Hepatocyte (in vitro differentiated cells): ENCODE results near the gene HOXC6. TPM values are rescaled to one million over a fixed set of nuclear protein-coding genes. Genes with fewer than 3 reads are reported as not detected.

ENCODE experiments used
- DNase-seq: peaks from one replicate; pipeline ENCODE4 v3.0.0-alpha.2; 2016; ENCODE audit warnings: low spot score
- H2AFZ ChIP-seq: fragments of 200-600 bp; sonication (generic); 2 replicates; pipeline ENCODE4 v1.6.0; 2016; ENCODE audit warnings: antibody characterized with exemption, mild to moderate bottlenecking
- H3K27ac ChIP-seq: fragments of 200-600 bp; sonication (generic); 2 replicates; pipeline ENCODE4 v1.5.1; 2016; ENCODE audit warnings: mild to moderate bottlenecking
- H3K27me3 ChIP-seq: fragments of 200-600 bp; sonication (generic); 2 replicates; pipeline ENCODE4 v1.6.1; 2016
- H3K36me3 ChIP-seq: fragments of 200-600 bp; sonication (generic); replicated peaks from 2 replicates; pipeline ENCODE4 v1.5.1; 2016; ENCODE audit warnings: low read depth; ENCODE audit not compliant: insufficient read depth
- H3K4me1 ChIP-seq: fragments of 200-600 bp; sonication (generic); 2 replicates; pipeline ENCODE4 v1.5.1; 2016; ENCODE audit warnings: mild to moderate bottlenecking, moderate library complexity; ENCODE audit not compliant: insufficient read depth
- H3K4me2 ChIP-seq: fragments of 200-600 bp; sonication (generic); 2 replicates; pipeline ENCODE4 v1.6.0; 2016
- H3K4me3 ChIP-seq: fragments of 200-600 bp; sonication (generic); 2 replicates; pipeline ENCODE4 v1.5.1; 2016; ENCODE audit warnings: mild to moderate bottlenecking
- H3K79me2 ChIP-seq: fragments of 200-600 bp; sonication (generic); 2 replicates; pipeline ENCODE4 v1.6.0; 2017; ENCODE audit warnings: mild to moderate bottlenecking
- H3K9me2 ChIP-seq: fragments of 200-600 bp; sonication (generic); replicated peaks from 2 replicates; pipeline ENCODE4 v1.6.0; 2017; ENCODE audit warnings: mild to moderate bottlenecking; ENCODE audit not compliant: insufficient read depth
- H3K9me3 ChIP-seq: fragments of 200-600 bp; sonication (generic); 2 replicates; pipeline ENCODE4 v1.5.1; 2016; ENCODE audit warnings: low read depth, mild to moderate bottlenecking
- H4K20me1 ChIP-seq: fragments of 200-600 bp; sonication (generic); 2 replicates; pipeline ENCODE4 v1.6.0; 2016; ENCODE audit warnings: mild to moderate bottlenecking; ENCODE audit not compliant: insufficient read depth, poor library complexity, severe bottlenecking
- EZH2 ChIP-seq: fragments of 200-600 bp; sonication (generic); IDR thresholded peaks from 2 replicates; pipeline ENCODE4 v1.6.1; 2016; ENCODE audit warnings: antibody characterized with exemption, mild to moderate bottlenecking, borderline replicate concordance
- EZH2phosphoT487 ChIP-seq: fragments of 200-600 bp; sonication (generic); IDR thresholded peaks from one replicate; pipeline ENCODE4 v1.6.1; 2018; ENCODE audit warnings: antibody characterized with exemption, mild to moderate bottlenecking, low read depth, moderate library complexity; ENCODE audit not compliant: unreplicated experiment, severe bottlenecking
- WGBS: methylation state at CpG from one replicate; pipeline ENCODE4 v1.1.6; 2016; ENCODE audit warnings: low lambda C conversion rate; ENCODE audit errors: missing lambda C conversion rate; 5-methylcytosine and 5-hydroxymethylcytosine counted together
- polyA plus RNA-seq: library from polyadenylated mRNA; unstranded; fragments of >200 nt; fragmentation: Nextera tagmentation; extraction: Ambion mirVana; gene quantifications from 2 replicates; pipeline ENCODE4 v1.2.1, GENCODE V29; 2016
- total RNA-seq: library from RNA; depleted of rRNA; stranded (reverse); fragments of >200 nt; gene quantifications from 2 replicates; pipeline ENCODE4 v1.2.3, GENCODE V29; 2014
- TF ChIP-seq, protein P1 (sequence below): fragments of 200-600 bp; sonication (generic); IDR thresholded peaks from 2 replicates; pipeline ENCODE4 v1.5.1; 2016; ENCODE audit warnings: antibody characterized with exemption, mild to moderate bottlenecking; ENCODE audit not compliant: poor library complexity

HOXC6 gene
- total and polyA plus RNA-seq, 2 experiments from 2014 or later, result 4.5 to 11.1 TPM

- H3K4me3 ChIP-seq, result no peak overlapping the region
- peaks cover 26% of the 10 kb centered on the region for H3K4me1 ChIP-seq
- H3K27me3 ChIP-seq, result peaks cover 77% of the 10 kb centered on the region
- no peaks in the 10 kb centered on the region for H3K36me3 ChIP-seq
- no peak overlapping the region for H2AFZ ChIP-seq
- TF ChIP-seq EZH2phosphoT487 (no peak), EZH2 (no peak)
- TF ChIP-seq, protein P1, sequence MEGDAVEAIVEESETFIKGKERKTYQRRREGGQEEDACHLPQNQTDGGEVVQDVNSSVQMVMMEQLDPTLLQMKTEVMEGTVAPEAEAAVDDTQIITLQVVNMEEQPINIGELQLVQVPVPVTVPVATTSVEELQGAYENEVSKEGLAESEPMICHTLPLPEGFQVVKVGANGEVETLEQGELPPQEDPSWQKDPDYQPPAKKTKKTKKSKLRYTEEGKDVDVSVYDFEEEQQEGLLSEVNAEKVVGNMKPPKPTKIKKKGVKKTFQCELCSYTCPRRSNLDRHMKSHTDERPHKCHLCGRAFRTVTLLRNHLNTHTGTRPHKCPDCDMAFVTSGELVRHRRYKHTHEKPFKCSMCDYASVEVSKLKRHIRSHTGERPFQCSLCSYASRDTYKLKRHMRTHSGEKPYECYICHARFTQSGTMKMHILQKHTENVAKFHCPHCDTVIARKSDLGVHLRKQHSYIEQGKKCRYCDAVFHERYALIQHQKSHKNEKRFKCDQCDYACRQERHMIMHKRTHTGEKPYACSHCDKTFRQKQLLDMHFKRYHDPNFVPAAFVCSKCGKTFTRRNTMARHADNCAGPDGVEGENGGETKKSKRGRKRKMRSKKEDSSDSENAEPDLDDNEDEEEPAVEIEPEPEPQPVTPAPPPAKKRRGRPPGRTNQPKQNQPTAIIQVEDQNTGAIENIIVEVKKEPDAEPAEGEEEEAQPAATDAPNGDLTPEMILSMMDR, result no peak
- H3K9me2 ChIP-seq, result no peaks in the 10 kb centered on the region
- 51% methylated on average over 14 of the region's 14 CpGs for WGBS
- no peak overlapping the region for H3K27ac ChIP-seq
- H3K79me2 ChIP-seq, result no peaks in the 10 kb centered on the region
- H3K9me3 ChIP-seq, result no peaks in the 10 kb centered on the region
- DNase-seq, result no peak
- no peaks in the 10 kb centered on the region for H4K20me1 ChIP-seq
- no peak overlapping the region for H3K4me2 ChIP-seq
These were observed 9.4 kb downstream of the HOXC6 start for GRCh38 chr12:54037360-54038283.

DNA sequence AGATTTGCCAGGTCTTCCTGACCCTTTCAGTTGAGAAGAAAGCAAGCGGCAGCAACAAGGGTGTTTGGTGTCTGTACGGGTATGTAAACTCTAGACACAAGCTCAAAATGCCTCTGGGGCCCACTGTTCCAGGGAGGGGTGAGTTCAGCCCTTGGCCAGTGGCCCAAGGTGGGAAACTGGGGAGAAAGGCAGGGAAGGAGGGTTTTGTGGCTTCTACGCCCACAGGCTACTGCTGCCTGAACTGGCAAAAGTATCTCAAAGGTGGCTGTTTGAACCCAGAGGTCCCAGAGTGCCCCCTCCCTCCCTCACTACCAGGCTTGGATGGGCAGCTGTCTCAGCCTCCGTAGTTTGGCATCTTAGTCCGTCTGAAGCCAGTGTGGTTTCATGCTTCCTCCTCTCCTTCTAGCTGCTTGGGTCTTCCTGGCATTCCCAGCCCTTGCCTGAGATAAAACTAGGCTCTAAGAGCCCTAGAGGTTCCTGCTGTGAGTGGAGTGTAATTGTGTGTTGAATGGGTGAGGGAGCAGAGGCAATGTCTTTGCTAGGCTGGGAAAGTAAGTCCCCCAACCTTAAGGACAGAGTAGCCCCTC lies 10.1 kb downstream of the HOXC6 start:
- TF ChIP-seq, protein P1, result no peak
- no peak for TF ChIP-seq EZH2
- no peak for TF ChIP-seq EZH2phosphoT487
- Histone ChIP-seq H3K27me3 (peaks cover 83% of the 10 kb centered on the region), H4K20me1 (no peaks in the 10 kb centered on the region), H3K79me2 (no peaks in the 10 kb centered on the region), H3K9me2 (no peaks in the 10 kb centered on the region), H3K27ac (no peak overlapping the region), H3K4me1 (peaks cover 19% of the 10 kb centered on the region), H3K9me3 (no peaks in the 10 kb centered on the region), H3K36me3 (no peaks in the 10 kb centered on the region), H3K4me3 (no peak overlapping the region), H3K4me2 (no peak overlapping the region), H2AFZ (no peak overlapping the region)
- 61% methylated on average over 5 of the region's 5 CpGs for WGBS
- no peak for DNase-seq

DNA sequence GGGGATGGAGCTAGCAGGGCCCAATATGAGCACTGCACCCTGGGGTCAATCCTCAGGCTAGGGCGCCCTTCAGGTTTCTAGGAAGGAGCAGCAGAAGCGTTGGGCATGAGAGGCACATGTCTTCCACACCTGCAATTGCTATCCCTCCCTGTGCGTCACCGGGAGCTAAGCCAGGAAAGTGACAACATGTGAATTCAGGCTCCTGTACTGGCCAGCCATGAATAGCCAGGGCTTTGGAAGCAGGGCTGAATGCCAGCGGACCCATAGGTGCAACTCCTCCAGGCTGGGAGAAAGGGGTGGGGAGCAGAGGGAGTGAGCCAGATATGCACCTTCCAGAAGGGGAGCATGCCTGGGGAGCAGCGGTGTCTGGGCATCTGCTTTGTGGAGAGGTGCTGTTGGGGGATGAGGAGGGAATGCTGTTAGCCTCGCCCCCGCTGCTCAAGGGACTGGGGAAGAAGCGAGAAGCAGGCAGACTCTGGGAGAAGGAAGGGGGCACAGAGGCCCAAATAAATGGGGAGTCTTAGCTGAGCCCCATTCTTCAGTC lies 10.7 kb downstream of the HOXC6 start:
- Histone ChIP-seq H3K4me3 (no peak overlapping the region), H3K4me2 (no peak overlapping the region), H3K27me3 (peaks cover 81% of the 10 kb centered on the region), H3K36me3 (no peaks in the 10 kb centered on the region), H3K9me3 (no peaks in the 10 kb centered on the region), H3K27ac (no peak overlapping the region), H3K79me2 (no peaks in the 10 kb centered on the region), H2AFZ (no peak overlapping the region), H3K4me1 (peaks cover 14% of the 10 kb centered on the region), H3K9me2 (no peaks in the 10 kb centered on the region), H4K20me1 (no peaks in the 10 kb centered on the region)
- 41% methylated on average over 9 of the region's 9 CpGs for WGBS
- no peak for DNase-seq
- TF ChIP-seq EZH2phosphoT487, result no peak
- TF ChIP-seq, protein P1, result no peak
- TF ChIP-seq EZH2, result no peak
